H1 (cell line): ENCODE results near the gene AHDC1. TPM values are rescaled to one million over a fixed set of nuclear protein-coding genes. Genes with fewer than 3 reads are reported as not detected.

Experiments used
- CTCF ChIA-PET: fragments of 300-600 bp; sonication (Branson Sonifier 250); formaldehyde crosslinking; loops from one replicate; lab custom pipeline; 2021; ENCODE audit not compliant: partially characterized antibody; lab: Charles Lee
- POLR2A ChIA-PET: fragments of 300-600 bp; sonication (Branson Sonifier 250); formaldehyde crosslinking; loops from one replicate; lab custom pipeline; 2021; ENCODE audit warnings: inconsistent platforms; ENCODE audit not compliant: partially characterized antibody; lab: Charles Lee
- DNase-seq, 2 experiments: peaks; one replicate each; pipeline versions ENCODE4 v3.0.0 to v3.0.0-alpha.2; 2010 to 2022; ENCODE audit warnings: low spot score in 2 of 2, low read depth in 1 of 2, mixed read lengths in 1 of 2
- FAIRE-seq: peaks from 2 replicates; lab custom pipeline; 2011; peaks lifted over from hg19 to GRCh38; lab: Jason Lieb, UNC
- H2AFZ ChIP-seq: 2 replicates; pipeline ENCODE4 v1.8.1; 2012; ENCODE audit warnings: low read length, inconsistent platforms
- H2AK5ac ChIP-seq: 2 replicates; pipeline ENCODE4 v1.6.1; 2013; ENCODE audit warnings: low read depth, low read length
- H2BK120ac ChIP-seq: replicated peaks from 2 replicates; pipeline ENCODE3; 2013; ENCODE audit warnings: low read depth, low read length, inconsistent platforms
- H2BK12ac ChIP-seq: 2 replicates; pipeline ENCODE4 v1.6.1; 2013; ENCODE audit warnings: low read depth, low read length
- H2BK15ac ChIP-seq: 2 replicates; pipeline ENCODE4 v1.6.1; 2013; ENCODE audit warnings: low read length
- H2BK20ac ChIP-seq: 2 replicates; pipeline ENCODE4 v1.6.1; 2013; ENCODE audit warnings: low read length
- H2BK5ac ChIP-seq: 2 replicates; pipeline ENCODE4 v1.6.1; 2013; ENCODE audit warnings: low read depth, low read length
- H3K14ac ChIP-seq: 2 replicates; pipeline ENCODE4 v1.6.1; 2013; ENCODE audit warnings: inconsistent platforms; ENCODE audit not compliant: insufficient read length
- H3K18ac ChIP-seq: 2 replicates; pipeline ENCODE4 v1.6.1; 2013; ENCODE audit warnings: low read length; ENCODE audit errors: extremely low read depth
- H3K23ac ChIP-seq: 2 replicates; pipeline ENCODE4 v1.6.1; 2013; ENCODE audit warnings: inconsistent platforms; ENCODE audit not compliant: insufficient read length
- H3K23me2 ChIP-seq: 2 replicates; pipeline ENCODE4 v1.6.1; 2013; ENCODE audit warnings: low read depth, low read length
- H3K27ac ChIP-seq: 2 replicates; pipeline ENCODE4 v1.6.1; 2011; ENCODE audit warnings: low read depth, low read length, inconsistent platforms
- H3K27me3 ChIP-seq, 4 experiments: replicated peaks in 1 of 4; 1 replicate in 1 of 4; 2 replicates in 3 of 4; pipeline versions ENCODE4 v1.6.1 to v1.8.1; 2011 to 2013; ENCODE audit warnings: low read length in 3 of 4, mild to moderate bottlenecking in 3 of 4, inconsistent platforms in 2 of 4, mixed read lengths in 2 of 4, moderate library complexity in 1 of 4; ENCODE audit not compliant: control insufficient read depth in 3 of 4, insufficient read depth in 3 of 4; ENCODE audit errors: extremely low read depth in 1 of 4
- H3K36me3 ChIP-seq, 4 experiments: 2 replicates each; pipeline versions ENCODE4 v1.6.1 to v1.8.1; 2011 to 2013; ENCODE audit warnings: mild to moderate bottlenecking in 4 of 4, low read length in 3 of 4, moderate library complexity in 2 of 4, control low read depth in 1 of 4, inconsistent platforms in 1 of 4; ENCODE audit not compliant: insufficient read depth in 4 of 4, control insufficient read depth in 2 of 4
- H3K4ac ChIP-seq: replicated peaks from 2 replicates; pipeline ENCODE3; 2013; ENCODE audit warnings: low read length, low read depth, mixed read lengths, inconsistent platforms; ENCODE audit not compliant: insufficient read length
- H3K4me1 ChIP-seq, 4 experiments: replicated peaks in 1 of 4; 1 replicate in 1 of 4; 2 replicates in 3 of 4; pipeline versions ENCODE4 v1.6.1 to v1.8.1; 2011 to 2013; ENCODE audit warnings: low read length in 3 of 4, inconsistent platforms in 2 of 4, mixed read lengths in 1 of 4; ENCODE audit not compliant: insufficient read depth in 4 of 4, control insufficient read depth in 3 of 4
- H3K4me2 ChIP-seq, 2 experiments: 2 replicates each; pipeline versions ENCODE4 v1.6.1 to v1.8.1; 2011 to 2013; ENCODE audit warnings: low read depth in 2 of 2, low read length in 2 of 2, control low read depth in 1 of 2, inconsistent platforms in 1 of 2, mild to moderate bottlenecking in 1 of 2; ENCODE audit not compliant: insufficient read depth in 1 of 2
- H3K4me3 ChIP-seq, 4 experiments: fragments of 200-600, 300-600 bp in 1 of 4; sonication (generic), shearing (Covaris generic), sonication (Bioruptor Twin) in 1 of 4; 2 replicates each; pipeline versions ENCODE4 v1.5.1 to v1.8.1; 2011 to 2016; ENCODE audit warnings: low read length in 4 of 4, low read depth in 3 of 4, control low read depth in 2 of 4, inconsistent platforms in 2 of 4, mild to moderate bottlenecking in 2 of 4, mixed read lengths in 1 of 4, moderate library complexity in 1 of 4; ENCODE audit not compliant: insufficient read depth in 2 of 4; ENCODE audit errors: extremely low read depth in 1 of 4
- H3K56ac ChIP-seq: replicated peaks from 2 replicates; pipeline ENCODE3; 2013; ENCODE audit warnings: low read depth, mild to moderate bottlenecking, mixed read lengths, low read length, inconsistent platforms; ENCODE audit not compliant: insufficient read length
- H3K79me1 ChIP-seq: 2 replicates; pipeline ENCODE4 v1.6.1; 2013; ENCODE audit warnings: low read depth, low read length, control low read depth
- H3K79me2 ChIP-seq, 2 experiments: 2 replicates each; pipeline versions ENCODE4 v1.6.1 to v1.8.1; 2012 to 2013; ENCODE audit warnings: low read length in 2 of 2, mild to moderate bottlenecking in 2 of 2, inconsistent platforms in 1 of 2; ENCODE audit not compliant: insufficient read depth in 2 of 2, control insufficient read depth in 1 of 2
- H3K9ac ChIP-seq, 4 experiments: replicated peaks in 1 of 4; 1 replicate in 1 of 4; 2 replicates in 3 of 4; pipeline versions ENCODE4 v1.6.1 to v1.8.1; 2011 to 2013; ENCODE audit warnings: low read depth in 3 of 4, low read length in 3 of 4, control low read depth in 2 of 4, mild to moderate bottlenecking in 2 of 4, moderate library complexity in 2 of 4, inconsistent platforms in 1 of 4; ENCODE audit errors: extremely low read depth in 1 of 4
- H3K9me3 ChIP-seq, 2 experiments: 2 replicates each; pipeline versions ENCODE4 v1.6.1 to v1.8.1; 2012 to 2013; ENCODE audit warnings: mild to moderate bottlenecking in 2 of 2, moderate library complexity in 2 of 2, control low read depth in 1 of 2, inconsistent platforms in 1 of 2, low read depth in 1 of 2, low read length in 1 of 2, mixed read lengths in 1 of 2; ENCODE audit not compliant: insufficient read depth in 2 of 2
- H4K20me1 ChIP-seq, 2 experiments: replicated peaks in 1 of 2; 2 replicates each; pipeline versions ENCODE3 to v1.8.1; 2011 to 2013; ENCODE audit warnings: inconsistent platforms in 2 of 2, low read length in 2 of 2, mild to moderate bottlenecking in 1 of 2; ENCODE audit not compliant: insufficient read depth in 2 of 2, control insufficient read depth in 1 of 2
- H4K5ac ChIP-seq: 2 replicates; pipeline ENCODE4 v1.6.1; 2013; ENCODE audit warnings: low read length, low read depth, mixed read lengths, inconsistent platforms; ENCODE audit not compliant: insufficient read length
- H4K8ac ChIP-seq: 2 replicates; pipeline ENCODE4 v1.8.0; 2013; ENCODE audit warnings: mild to moderate bottlenecking, moderate library complexity, low read length, inconsistent platforms; ENCODE audit not compliant: insufficient read depth; ENCODE audit errors: extremely low read depth
- H4K91ac ChIP-seq: replicated peaks from 2 replicates; pipeline ENCODE3; 2013; ENCODE audit warnings: low read length, mixed read lengths, inconsistent platforms; ENCODE audit not compliant: insufficient read length
- GABPA ChIP-seq: IDR thresholded peaks from 2 replicates; pipeline ENCODE4 v1.6.1; 2011; ENCODE audit warnings: mild to moderate bottlenecking, low read length, moderate library complexity, borderline replicate concordance; ENCODE audit not compliant: insufficient read depth
- JUN ChIP-seq: IDR thresholded peaks from 2 replicates; pipeline ENCODE4 v1.6.1; 2011; ENCODE audit warnings: low read depth, mild to moderate bottlenecking, improper control_type of control experiment, low read length
- POLR2A ChIP-seq, 2 experiments: IDR thresholded peaks; 1 replicate in 1 of 2; 2 replicates in 1 of 2; pipeline ENCODE4 v1.6.1; 2011; ENCODE audit warnings: low read depth in 2 of 2, low read length in 2 of 2, mild to moderate bottlenecking in 2 of 2; ENCODE audit errors: control extremely low read depth in 1 of 2
- USF2 ChIP-seq: IDR thresholded peaks from 2 replicates; pipeline ENCODE4 v1.6.1; 2011; ENCODE audit warnings: low read length, improper control_type of control experiment
- WGBS, 2 experiments: shearing (Covaris generic) in 1 of 2; methylation state at CpG; one replicate each; pipeline versions ENCODE4 v1.1.6 to v1.1.7; 2013 to 2015; ENCODE audit warnings: low lambda C conversion rate in 2 of 2, mixed read lengths in 2 of 2, inconsistent platforms in 1 of 2, low coverage in 1 of 2, missing lambda C conversion rate in 1 of 2; ENCODE audit not compliant: insufficient replicate concordance in 2 of 2, insufficient coverage in 1 of 2, insufficient read length in 1 of 2; ENCODE audit errors: extremely low coverage in 1 of 2, missing lambda C conversion rate in 1 of 2; 5-methylcytosine and 5-hydroxymethylcytosine counted together
- polyA plus RNA-seq, 7 experiments: library from polyadenylated mRNA; depleted of rRNA in 3 of 7; stranded (reverse) in 5 of 7; unstranded in 2 of 7; fragments of >200 nt in 5 of 7; fragments of 200-250 nt in 2 of 7; gene quantifications; 1 replicate in 5 of 7; 2 replicates in 1 of 7; 4 replicates in 1 of 7; pipeline versions ENCODE4 v1.2.1 to v1.2.3, GENCODE V29; 2011 to 2013; ENCODE audit warnings: missing spikeins in 2 of 7, mixed read lengths in 2 of 7
- total RNA-seq: library from RNA; stranded (reverse); fragmentation: NEBNext Ultra II Directional; extraction: Animal tissue kit (Norgen Biotek cat#: 25700); gene quantifications from 2 replicates; pipeline ENCODE4 v1.2.1, GENCODE V29; 2021
- TF ChIP-seq, protein P1 (sequence below): IDR thresholded peaks from 2 replicates; pipeline ENCODE4 v1.6.1; 2012; ENCODE audit warnings: low read length, inconsistent platforms

The AHDC1 gene
- total and polyA plus RNA-seq, 2 of the 8 experiments (the other 6 are each of a cell fraction or from before 2014, with no cell fraction given), result 4.4 to 35.1 TPM

GRCh38 chr1:27520651-27521050, 83.3 kb downstream of the AHDC1 start:
- Histone ChIP-seq H3K79me1 (no peaks in the 10 kb centered on the region), H3K23me2 (peaks cover 3% of the 10 kb centered on the region; the same call in 1 of the 2 replicates), H3K4me2 (no peak overlapping the region), H2AFZ (no peak overlapping the region), H3K18ac (no peak overlapping the region), H3K4ac (no peak overlapping the region), H3K79me2 (no peaks in the 10 kb centered on the region), H3K23ac (no peak overlapping the region), H4K91ac (no peak overlapping the region), H4K8ac (no peak overlapping the region), H4K5ac (no peak overlapping the region), H2AK5ac (no peak overlapping the region), H2BK120ac (no peak overlapping the region), H3K4me3 (no peak overlapping the region), H2BK15ac (no peak overlapping the region; the same call in 1 of the 2 replicates), H3K27ac (no peak overlapping the region), H3K4me1 (peaks cover 3 to 42% (median 29%) of the 10 kb centered on the region in 4 experiments), H3K27me3 (no peaks in the 10 kb centered on the region), H3K9ac (no peak overlapping the region), H3K36me3 (no peaks in the 10 kb centered on the region), H4K20me1 (no peaks in the 10 kb centered on the region), H2BK20ac (no peak overlapping the region), H3K56ac (no peak overlapping the region), H2BK12ac (no peak overlapping the region), H2BK5ac (no peak overlapping the region), H3K14ac (no peak overlapping the region), H3K9me3 (no peaks in the 10 kb centered on the region)
- no peak for FAIRE-seq
- WGBS, 2 experiments, result 96% methylated on average over 4 of the region's 4 CpGs; no CpG with 5 or more reads in 1 of the 2 experiments
- POLR2A ChIA-PET, result no interaction called here
- CTCF ChIA-PET, result interaction anchor here (0.9 to 8.6 kb wide), 8 partner anchors 20 to 124 kb away, joined by 3 to 110 read pairs (median 4); partner anchors contain the start of gene AHDC1
- no peak for DNase-seq
- TF ChIP-seq USF2 (no peak), POLR2A (IDR thresholded peaks at IDR 0.05; ENCODE audit: control extremely low read depth in 1 of 2, low read depth in 2 of 2, low read length in 2 of 2) (no peak), JUN (no peak), GABPA (no peak)
- TF ChIP-seq, protein P1, sequence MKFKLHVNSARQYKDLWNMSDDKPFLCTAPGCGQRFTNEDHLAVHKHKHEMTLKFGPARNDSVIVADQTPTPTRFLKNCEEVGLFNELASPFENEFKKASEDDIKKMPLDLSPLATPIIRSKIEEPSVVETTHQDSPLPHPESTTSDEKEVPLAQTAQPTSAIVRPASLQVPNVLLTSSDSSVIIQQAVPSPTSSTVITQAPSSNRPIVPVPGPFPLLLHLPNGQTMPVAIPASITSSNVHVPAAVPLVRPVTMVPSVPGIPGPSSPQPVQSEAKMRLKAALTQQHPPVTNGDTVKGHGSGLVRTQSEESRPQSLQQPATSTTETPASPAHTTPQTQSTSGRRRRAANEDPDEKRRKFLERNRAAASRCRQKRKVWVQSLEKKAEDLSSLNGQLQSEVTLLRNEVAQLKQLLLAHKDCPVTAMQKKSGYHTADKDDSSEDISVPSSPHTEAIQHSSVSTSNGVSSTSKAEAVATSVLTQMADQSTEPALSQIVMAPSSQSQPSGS, result no peak
